GM13976 (cell line): ENCODE results near the gene HECTD3.
"Not testable (repeated sequence)": the region's sequence is repeated elsewhere in the genome, so short reads cannot be mapped to it uniquely, and the experiment has no call there.

ENCODE experiments used
- DNase-seq: peaks from one replicate; pipeline ENCODE4 v3.0.0; 2012; ENCODE audit warnings: low spot score
- CTCF ChIP-seq: IDR thresholded peaks from 2 replicates; pipeline ENCODE4 v1.5.1; 2012; ENCODE audit warnings: borderline replicate concordance, mild to moderate bottlenecking; ENCODE audit not compliant: insufficient read depth; ENCODE audit errors: extremely low read depth, missing control alignments, control extremely low read depth
- in situ Hi-C: fragments of 300-500 bp; cut with MboI; formaldehyde crosslinking; loops from one replicate; pipeline ENCODE4 v1.12.0; 2022; ENCODE audit warnings: low sequenced_read_pairs, mixed read lengths, inconsistent platforms; ENCODE audit not compliant: unreplicated experiment

HECTD3 gene

GRCh38 chr1:44973645-44974044 is 37.5 kb downstream of the HECTD3 start:
- in situ Hi-C loops = no loop called here
- no peak for DNase-seq
- no peak for TF ChIP-seq CTCF

- in situ Hi-C loops = no loop called here
- TF ChIP-seq CTCF = no peak
- no peak for DNase-seq
Observed at GRCh38 chr1:44970317-44970716, 40.8 kb downstream of the HECTD3 start.

- in situ Hi-C loops = no loop called here
- no peak for TF ChIP-seq CTCF
- no peak for DNase-seq
Observed at GRCh38 chr1:44964396-44964795, 46.7 kb downstream of the HECTD3 start.

GRCh38 chr1:44962729-44963128 is 48.4 kb downstream of the HECTD3 start:
- in situ Hi-C loops = no loop called here
- no peak for TF ChIP-seq CTCF
- DNase-seq = no peak

GRCh38 chr1:44962022-44962421 is 49.1 kb downstream of the HECTD3 start:
- DNase-seq, in situ Hi-C loops: not testable (repeated sequence)

- in situ Hi-C loops, DNase-seq: not testable (repeated sequence)
Observed at GRCh38 chr1:44957566-44957965, 53.6 kb downstream of the HECTD3 start.

GRCh38 chr1:44956077-44956476 is 55.0 kb downstream of the HECTD3 start:
- DNase-seq, in situ Hi-C loops: not testable (repeated sequence)
